Right lobe of liver (tissue), 4 donors: ENCODE measurements around the gene WDR12.

Experiments
- CTCF ChIP-seq, 4 donors: fragments of 200-600 bp in 3 of 4; fragments of 450-650 bp in 1 of 4; IDR thresholded peaks; one replicate each; pipeline versions ENCODE4 v1.5.1 to v1.8.0; 2016 to 2022; ENCODE audit warnings: antibody characterized with exemption in 4 of 4, mild to moderate bottlenecking in 2 of 4
- POLR2A ChIP-seq: fragments of 450-650 bp; IDR thresholded peaks from one replicate; pipeline ENCODE4 v1.6.1; 2017; ENCODE audit warnings: antibody characterized with exemption, mild to moderate bottlenecking
- donor health status: DM: no; HTN: no; CAD: no.
- donor health status: DM: no; HTN: no; CAD: no.
- donor health status: DM: no; HTN: yes; CAD: no.

- TF ChIP-seq CTCF (IDR thresholded peaks at IDR 0.05) (no peak), POLR2A (no peak)
Observed at GRCh38 chr2:202908186-202908585, 3.3 kb downstream of the WDR12 start.
